Lower leg skin (tissue), 4 donors: ENCODE measurements around the gene STAG1. TPM values are rescaled to one million over a fixed set of nuclear protein-coding genes. Genes with fewer than 3 reads are reported as not detected.

ENCODE experiments used
- DNase-seq, 2 donors: peaks; one replicate each; pipeline ENCODE4 v3.0.0-alpha.2; 2019; ENCODE audit warnings: low spot score in 2 of 2
- H3K4me3 ChIP-seq: fragments of 200-600 bp; sonication (generic); 2 replicates; pipeline ENCODE4 v1.5.1; 2017; ENCODE audit warnings: mild to moderate bottlenecking, low read depth; ENCODE audit not compliant: poor library complexity, severe bottlenecking
- CTCF ChIP-seq, 3 donors: fragments of 450-650 bp; IDR thresholded peaks; one replicate each; pipeline ENCODE4 v1.5.1; 2016; ENCODE audit warnings: antibody characterized with exemption in 3 of 3, mild to moderate bottlenecking in 3 of 3, moderate library complexity in 2 of 3
- POLR2A ChIP-seq, 2 donors: fragments of 450-650 bp; IDR thresholded peaks; one replicate each; pipeline ENCODE4 v1.6.1; 2016 to 2017; ENCODE audit warnings: antibody characterized with exemption in 2 of 2, mild to moderate bottlenecking in 1 of 2, moderate library complexity in 1 of 2
- WGBS, 2 donors: methylation state at CpG; one replicate each; pipeline ENCODE4 v1.1.5; 2018; 5-methylcytosine and 5-hydroxymethylcytosine counted together
- intact Hi-C: fragments of 100-400 bp; cut with DNase I; formaldehyde crosslinking; loops from one replicate; pipeline ENCODE4 v1.15.0; 2023; ENCODE audit warnings: low total_unique reads
- total RNA-seq, 4 donors: library from RNA; depleted of rRNA; stranded (reverse); fragments of >200 nt; gene quantifications; one replicate each; pipeline ENCODE4 v1.1.0, GENCODE V29; 2016

Gene STAG1
- total RNA-seq, 4 donors from 2014 or later, result 32.1 to 37.7 (median 34.4) TPM

GRCh38 chr3:136513367-136513766 lies 238.8 kb downstream of the STAG1 start:
- DNase-seq, result no peak
- 47 to 59% methylated on average over 2 of the region's 2 CpGs for WGBS, 2 donors
- intact Hi-C loops, result no loop called here
- TF ChIP-seq POLR2A (IDR thresholded peaks at IDR 0.05) (no peak), CTCF (IDR thresholded peaks at IDR 0.05) (no peak)
- H3K4me3 ChIP-seq, result no peak overlapping the region

- DNase-seq, result no peak
- intact Hi-C loops, result no loop called here
- no peak overlapping the region for H3K4me3 ChIP-seq
- WGBS, 2 donors, result 70 to 80% methylated on average over 1 of the region's 1 CpG
- TF ChIP-seq POLR2A (IDR thresholded peaks at IDR 0.05) (no peak), CTCF (IDR thresholded peaks at IDR 0.05) (no peak)
Observed at GRCh38 chr3:136512381-136512780, 239.8 kb downstream of the STAG1 start.

- TF ChIP-seq CTCF (IDR thresholded peaks at IDR 0.05), result no peak
- TF ChIP-seq POLR2A (IDR thresholded peaks at IDR 0.05), result no peak
- no peak overlapping the region for H3K4me3 ChIP-seq
- 90 to 92% methylated on average over 1 of the region's 1 CpG for WGBS, 2 donors
- intact Hi-C loops, result no loop called here
- no peak for DNase-seq
Observed at GRCh38 chr3:136505676-136506075, 246.5 kb downstream of the STAG1 start.

DNA sequence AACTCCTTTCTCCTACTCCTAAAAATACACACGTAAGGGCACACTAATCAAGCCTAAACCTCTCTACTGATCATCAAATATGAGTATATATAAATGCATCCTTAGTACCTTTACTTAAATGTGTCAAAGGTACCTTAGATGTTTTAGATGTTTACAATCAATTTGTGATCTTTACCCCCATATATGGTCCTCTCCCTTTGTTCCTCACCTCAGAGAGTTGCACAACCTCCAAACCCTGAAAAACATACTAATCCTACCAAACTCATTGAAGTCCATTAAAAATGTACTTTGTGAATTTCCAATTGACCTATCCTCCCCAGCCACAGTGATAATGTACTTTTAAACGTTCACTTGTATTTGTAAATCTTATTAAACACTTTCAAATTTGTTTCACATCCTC lies 249.1 kb downstream of the STAG1 start:
- intact Hi-C loops, result no loop called here
- DNase-seq, result no peak
- WGBS, 2 donors, result 89 to 94% methylated on average over 2 of the region's 2 CpGs

DNA sequence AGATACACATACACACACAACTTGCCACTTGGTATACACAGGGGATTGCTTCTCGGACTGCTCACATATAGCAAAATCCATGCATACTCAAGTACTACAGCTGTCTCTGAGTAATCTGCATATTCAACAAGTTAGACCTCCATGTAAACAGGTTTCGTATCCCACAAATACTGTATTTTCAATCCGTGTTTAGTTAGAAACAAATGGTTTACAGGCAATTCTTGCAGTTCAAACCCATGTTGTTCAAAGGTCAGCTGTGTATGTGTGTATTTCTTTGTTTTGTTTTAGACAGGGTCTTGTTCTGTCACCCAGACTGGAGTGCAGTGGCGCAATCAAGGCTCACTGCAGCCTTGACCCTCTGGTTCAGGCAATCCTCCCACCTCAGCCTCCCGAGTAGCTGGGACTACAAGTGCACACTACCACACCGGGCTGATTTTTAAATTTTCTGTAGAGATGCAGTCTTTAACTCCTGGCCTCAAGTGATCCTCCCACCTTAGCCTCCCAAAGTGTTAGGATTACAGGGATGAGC lies 253.2 kb downstream of the STAG1 start:
- 95% methylated on average over 6 of the region's 6 CpGs for WGBS, 2 donors
- intact Hi-C loops, result no loop called here

More for the DNA sequence above, 249.1 kb downstream of the STAG1 start:
- TF ChIP-seq CTCF (IDR thresholded peaks at IDR 0.05) (no peak), POLR2A (IDR thresholded peaks at IDR 0.05) (no peak)
- H3K4me3 ChIP-seq, result no peak overlapping the region

More for the DNA sequence above, 253.2 kb downstream of the STAG1 start:
- no peak overlapping the region for H3K4me3 ChIP-seq
- TF ChIP-seq CTCF (IDR thresholded peaks at IDR 0.05), result no peak
- DNase-seq, result no peak
